ENCODE results near the gene STX10. TPM values are rescaled to one million over a fixed set of nuclear protein-coding genes. Genes with fewer than 3 reads are reported as not detected.

The STX10 gene
- total and polyA plus RNA-seq, 2 donors (not counting 3 experiments of a cell fraction or from before 2014, with no cell fraction given), result 63.1 to 91.6 TPM

DNA sequence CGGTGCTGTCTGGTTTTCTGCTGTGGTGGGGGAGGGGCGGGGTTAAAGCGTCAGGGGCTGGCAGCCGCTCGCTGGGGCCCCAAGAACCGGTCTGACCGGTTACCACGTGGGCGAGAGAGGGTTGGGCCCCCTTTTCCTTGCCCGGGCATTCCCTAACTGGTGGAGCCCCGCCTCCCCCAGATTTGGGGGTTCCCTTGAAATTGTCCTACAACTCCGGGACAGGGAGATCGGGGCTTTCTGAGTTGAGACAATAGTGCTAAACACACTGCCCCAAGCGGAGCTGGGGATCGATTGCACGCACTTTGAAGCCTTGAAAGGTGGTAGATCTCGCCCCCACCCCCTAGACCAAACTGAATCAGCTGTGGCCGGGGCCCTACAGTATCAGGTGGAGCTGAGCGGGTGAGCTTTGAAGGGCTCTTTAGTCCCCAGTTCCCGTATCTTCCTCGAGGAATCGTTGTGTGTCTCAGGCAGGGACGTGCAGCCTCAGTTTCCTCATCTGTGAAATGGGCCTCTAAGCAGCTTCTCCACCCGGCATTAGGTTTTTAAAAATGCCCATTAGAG, 4.8 kb upstream of the STX10 start:
- TF ChIP-seq, protein P1, sequence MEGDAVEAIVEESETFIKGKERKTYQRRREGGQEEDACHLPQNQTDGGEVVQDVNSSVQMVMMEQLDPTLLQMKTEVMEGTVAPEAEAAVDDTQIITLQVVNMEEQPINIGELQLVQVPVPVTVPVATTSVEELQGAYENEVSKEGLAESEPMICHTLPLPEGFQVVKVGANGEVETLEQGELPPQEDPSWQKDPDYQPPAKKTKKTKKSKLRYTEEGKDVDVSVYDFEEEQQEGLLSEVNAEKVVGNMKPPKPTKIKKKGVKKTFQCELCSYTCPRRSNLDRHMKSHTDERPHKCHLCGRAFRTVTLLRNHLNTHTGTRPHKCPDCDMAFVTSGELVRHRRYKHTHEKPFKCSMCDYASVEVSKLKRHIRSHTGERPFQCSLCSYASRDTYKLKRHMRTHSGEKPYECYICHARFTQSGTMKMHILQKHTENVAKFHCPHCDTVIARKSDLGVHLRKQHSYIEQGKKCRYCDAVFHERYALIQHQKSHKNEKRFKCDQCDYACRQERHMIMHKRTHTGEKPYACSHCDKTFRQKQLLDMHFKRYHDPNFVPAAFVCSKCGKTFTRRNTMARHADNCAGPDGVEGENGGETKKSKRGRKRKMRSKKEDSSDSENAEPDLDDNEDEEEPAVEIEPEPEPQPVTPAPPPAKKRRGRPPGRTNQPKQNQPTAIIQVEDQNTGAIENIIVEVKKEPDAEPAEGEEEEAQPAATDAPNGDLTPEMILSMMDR (IDR thresholded peaks at IDR 0.05; ENCODE audit: extremely low read depth in 1 of 2, insufficient read depth in 1 of 2, low read depth in 1 of 2, low read length in 2 of 2), result peak; percentile 23 to 47
- no peak for TF ChIP-seq POLR2A (IDR thresholded peaks at IDR 0.05; ENCODE audit: low read depth, low read length)
- BruUV-seq (replicated peaks), result no TSS peak
- ChIA-PET POLR2A (interaction anchor here (1.2 to 1.8 kb wide), 4 partner anchors 9 to 108 kb away, joined by 3 to 21 read pairs (median 6); no protein-coding TSS in a partner anchor), CTCF (interaction anchor here (1.1 to 2.4 kb wide), 13 partner anchors 9 to 177 kb away, joined by 3 to 24 read pairs (median 6); partner anchors contain the start of gene NACC1)
- H3K9me3 ChIP-seq (replicated peaks; ENCODE audit: control insufficient read depth, insufficient read depth, low read length), result no peaks in the 10 kb centered on the region
- peak overlapping the region; percentile 87 for H3K4me2 ChIP-seq (ENCODE audit: insufficient read depth, low read length)
- no peaks in the 10 kb centered on the region for H3K9me1 ChIP-seq (replicated peaks; ENCODE audit: control insufficient read depth, extremely low read depth, insufficient read depth, low read length)
- H3K27ac ChIP-seq (ENCODE audit: insufficient read depth, low read depth, low read length), result peak overlapping the region; percentile 96
- no peaks in the 10 kb centered on the region for H3K36me3 ChIP-seq (ENCODE audit: control insufficient read depth in 2 of 2, extremely low read depth in 1 of 2, insufficient read depth in 2 of 2, low read length in 2 of 2)
- H3K9ac ChIP-seq (replicated peaks; ENCODE audit: extremely low read depth, insufficient read depth, low read length), result peak overlapping the region; percentile 97
- FAIRE-seq (peak; percentile 70), DNase-seq (ENCODE audit: low read depth, low spot score) (peak; percentile 62)
- peak overlapping the region; percentile 62 to 97 (median 67) for H3K4me3 ChIP-seq (replicated peaks in 1 of 3; ENCODE audit: insufficient read depth in 1 of 3, low read depth in 1 of 3, low read length in 3 of 3)
- H3K27me3 ChIP-seq (ENCODE audit: control insufficient read depth in 2 of 2, insufficient read depth in 2 of 2, low read length in 2 of 2), result no peaks in the 10 kb centered on the region
- peaks cover 27% of the 10 kb centered on the region for H3K4me1 ChIP-seq (ENCODE audit: control insufficient read depth, extremely low read depth, insufficient read depth, low read length)
- intact Hi-C loops (cut with micrococcal nuclease) (loop anchor here (1.0 to 5.0 kb wide), 5 partner anchors 8 to 577 kb away; no protein-coding TSS in a partner anchor), dilution Hi-C loops (cut with MboI; ENCODE audit: extremely low pct_ligation_motif_present, low sequenced_read_pairs) (no loop called here)
- H3K79me2 ChIP-seq (ENCODE audit: control insufficient read depth, insufficient read depth, low read length), result peaks cover 39% of the 10 kb centered on the region
- no peak overlapping the region for H2AFZ ChIP-seq (ENCODE audit: low read depth, low read length)
- H4K20me1 ChIP-seq (replicated peaks; ENCODE audit: control insufficient read depth, extremely low read depth, insufficient read depth, low read length), result no peaks in the 10 kb centered on the region

DNA sequence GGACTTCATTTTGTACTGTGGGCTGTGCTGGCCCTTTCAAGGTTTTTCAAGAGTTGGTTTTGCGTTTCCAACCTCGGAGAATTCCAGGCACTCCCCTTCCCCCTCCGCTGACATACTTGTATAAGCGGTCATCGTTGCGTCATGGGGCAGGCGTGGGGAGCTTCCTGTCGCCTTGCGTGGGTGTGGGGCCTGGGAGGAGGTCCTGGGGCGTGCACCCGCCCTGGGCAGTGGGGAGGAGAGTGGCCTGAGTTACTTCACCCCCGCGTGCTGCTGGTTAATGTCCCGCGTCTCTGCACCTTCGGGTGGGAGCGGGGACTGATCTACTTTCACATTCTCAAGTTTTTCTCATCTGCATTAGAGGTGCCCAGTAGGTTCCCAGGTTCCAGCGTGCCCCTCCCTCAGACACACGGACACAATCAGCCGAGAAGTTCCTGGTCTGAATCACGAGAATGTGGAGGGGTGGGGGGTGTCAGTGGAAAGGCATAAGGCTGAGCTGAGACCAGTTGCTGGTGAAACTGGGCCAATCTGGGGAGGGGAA, 4.1 kb upstream of the STX10 start:
- Histone ChIP-seq H3K79me2 (ENCODE audit: control insufficient read depth, insufficient read depth, low read length) (peaks cover 39% of the 10 kb centered on the region), H4K20me1 (replicated peaks; ENCODE audit: control insufficient read depth, extremely low read depth, insufficient read depth, low read length) (no peaks in the 10 kb centered on the region), H3K9me1 (replicated peaks; ENCODE audit: control insufficient read depth, extremely low read depth, insufficient read depth, low read length) (no peaks in the 10 kb centered on the region), H3K9me3 (replicated peaks; ENCODE audit: control insufficient read depth, insufficient read depth, low read length) (no peaks in the 10 kb centered on the region), H2AFZ (ENCODE audit: low read depth, low read length) (no peak overlapping the region), H3K36me3 (ENCODE audit: control insufficient read depth in 2 of 2, extremely low read depth in 1 of 2, insufficient read depth in 2 of 2, low read length in 2 of 2) (no peaks in the 10 kb centered on the region), H3K4me2 (ENCODE audit: insufficient read depth, low read length) (peak overlapping the region; percentile 87), H3K4me3 (replicated peaks in 1 of 3; ENCODE audit: insufficient read depth in 1 of 3, low read depth in 1 of 3, low read length in 3 of 3) (peak overlapping the region; percentile 62 to 97 (median 67)), H3K27ac (ENCODE audit: insufficient read depth, low read depth, low read length) (peak overlapping the region; percentile 96), H3K27me3 (ENCODE audit: control insufficient read depth in 2 of 2, insufficient read depth in 2 of 2, low read length in 2 of 2) (no peaks in the 10 kb centered on the region), H3K9ac (replicated peaks; ENCODE audit: extremely low read depth, insufficient read depth, low read length) (peak overlapping the region; percentile 97), H3K4me1 (ENCODE audit: control insufficient read depth, extremely low read depth, insufficient read depth, low read length) (peaks cover 27% of the 10 kb centered on the region)
- no peak for TF ChIP-seq EZH2 (IDR thresholded peaks at IDR 0.05; ENCODE audit: borderline replicate concordance, low read depth, low read length, severe bottlenecking)
- peak; percentile 33 for TF ChIP-seq JUN (IDR thresholded peaks at IDR 0.05; ENCODE audit: borderline replicate concordance, insufficient read depth, insufficient read length, low read depth)
- TF ChIP-seq FOS (IDR thresholded peaks at IDR 0.05; ENCODE audit: borderline replicate concordance, insufficient read depth, low read length), result no peak
- TF ChIP-seq POLR2AphosphoS5 (IDR thresholded peaks at IDR 0.05; ENCODE audit: insufficient read depth, low read depth, low read length), result peak; percentile 82
- TF ChIP-seq, protein P2, sequence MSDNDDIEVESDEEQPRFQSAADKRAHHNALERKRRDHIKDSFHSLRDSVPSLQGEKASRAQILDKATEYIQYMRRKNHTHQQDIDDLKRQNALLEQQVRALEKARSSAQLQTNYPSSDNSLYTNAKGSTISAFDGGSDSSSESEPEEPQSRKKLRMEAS (IDR thresholded peaks at IDR 0.05; ENCODE audit: insufficient read depth, insufficient read length), result no peak
- TF ChIP-seq, protein P1 (IDR thresholded peaks at IDR 0.05; ENCODE audit: extremely low read depth in 1 of 2, insufficient read depth in 1 of 2, low read depth in 1 of 2, low read length in 2 of 2), result no peak
- TF ChIP-seq MYC (IDR thresholded peaks at IDR 0.05; ENCODE audit: low read depth, low read length), result no peak
- no peak for TF ChIP-seq GATA2 (IDR thresholded peaks at IDR 0.05; ENCODE audit: insufficient read depth, insufficient read length, low read depth, low read length)
- TF ChIP-seq POLR2A (IDR thresholded peaks at IDR 0.05; ENCODE audit: low read depth, low read length), result no peak
- intact Hi-C loops (cut with micrococcal nuclease), result loop anchor here (2.0 to 5.0 kb wide), 3 partner anchors 40 to 578 kb away; no protein-coding TSS in a partner anchor
- DNase-seq (ENCODE audit: low read depth, low spot score), result peak; percentile 80
- BruUV-seq (replicated peaks), result no TSS peak
- dilution Hi-C loops (cut with MboI; ENCODE audit: extremely low pct_ligation_motif_present, low sequenced_read_pairs), result no loop called here
- ChIA-PET POLR2A (interaction anchor here (0.7 to 1.8 kb wide), 4 partner anchors 10 to 602 kb away, joined by 3 to 21 read pairs (median 6); no protein-coding TSS in a partner anchor), CTCF (interaction anchor here (0.6 to 2.4 kb wide), 8 partner anchors 9 to 108 kb away, joined by 3 to 24 read pairs (median 8); no protein-coding TSS in a partner anchor)
- FAIRE-seq, result peak; percentile 88

Data from endothelial cell of umbilical vein (primary cell).